Measurements from ENCODE around the gene CHST11. TPM values are rescaled to one million over a fixed set of nuclear protein-coding genes. Genes with fewer than 3 reads are reported as not detected.

CHST11 gene
- total and polyA plus RNA-seq, 9 donors, result 4.0 to 39.9 (median 20.1) TPM

- H3K27me3 ChIP-seq, result no peaks in the 10 kb centered on the region
- peaks cover 3% of the 10 kb centered on the region for H3K4me1 ChIP-seq (ENCODE audit: insufficient read depth)
- intact Hi-C loops (cut with DNase I), result no loop called here
- DNase-seq, result no peak
- H3K36me3 ChIP-seq, result no peaks in the 10 kb centered on the region
- WGBS, 3 donors, result 95 to 97% (median 95%) methylated on average over 2 of the region's 2 CpGs
- no peak overlapping the region for H3K27ac ChIP-seq
- TF ChIP-seq CTCF (IDR thresholded peaks at IDR 0.05) (no peak), EP300 (IDR thresholded peaks at IDR 0.05) (no peak), POLR2A (IDR thresholded peaks at IDR 0.05) (no peak)
- H3K4me3 ChIP-seq, result no peak overlapping the region
- no peaks in the 10 kb centered on the region for H3K9me3 ChIP-seq
Observed at GRCh38 chr12:104484079-104484478, 27.3 kb downstream of the CHST11 start.

GRCh38 chr12:104485651-104486362 lies 29.1 kb downstream of the CHST11 start:
- no peaks in the 10 kb centered on the region for H3K9me3 ChIP-seq
- no peaks in the 10 kb centered on the region for H3K36me3 ChIP-seq
- no peak overlapping the region for H3K27ac ChIP-seq
- no peak for TF ChIP-seq CTCF (IDR thresholded peaks at IDR 0.05)
- no peak for TF ChIP-seq POLR2A (IDR thresholded peaks at IDR 0.05)
- no peak for TF ChIP-seq EP300 (IDR thresholded peaks at IDR 0.05)
- no peak overlapping the region for H3K4me3 ChIP-seq
- DNase-seq, result no peak
- intact Hi-C loops (cut with DNase I), result no loop called here
- H3K27me3 ChIP-seq, result no peaks in the 10 kb centered on the region
- H3K4me1 ChIP-seq (ENCODE audit: insufficient read depth), result peaks cover 3% of the 10 kb centered on the region
- 87 to 90% (median 89%) methylated on average over 13 of the region's 13 CpGs for WGBS, 3 donors

GRCh38 chr12:104486363-104486750 lies 29.6 kb downstream of the CHST11 start:
- no peak overlapping the region for H3K27ac ChIP-seq

More at GRCh38 chr12:104486363-104486750, 29.6 kb downstream of the CHST11 start:
- WGBS, 3 donors, result 87 to 89% (median 87%) methylated on average over 7 of the region's 7 CpGs
- Histone ChIP-seq H3K4me3 (no peak overlapping the region), H3K4me1 (ENCODE audit: insufficient read depth) (peaks cover 3% of the 10 kb centered on the region), H3K36me3 (no peaks in the 10 kb centered on the region), H3K9me3 (no peaks in the 10 kb centered on the region), H3K27me3 (no peaks in the 10 kb centered on the region)
- no peak for DNase-seq
- intact Hi-C loops (cut with DNase I), result no loop called here
- TF ChIP-seq POLR2A (IDR thresholded peaks at IDR 0.05) (no peak), EP300 (IDR thresholded peaks at IDR 0.05) (no peak), CTCF (IDR thresholded peaks at IDR 0.05) (no peak)

Data from ovary (tissue), 9 donors.